Daoy (cell line): ENCODE results near the gene CBX2. TPM values are rescaled to one million over a fixed set of nuclear protein-coding genes. Genes with fewer than 3 reads are reported as not detected.
"Not testable (repeated sequence)": the region's sequence is repeated elsewhere in the genome, so short reads cannot be mapped to it uniquely, and the experiment has no call there.

Source experiments
- DNase-seq: peaks from one replicate; pipeline ENCODE4 v3.0.0-alpha.2; 2015; ENCODE audit warnings: low read depth
- total RNA-seq: library from RNA; depleted of rRNA; stranded (reverse); fragments of >200 nt; shearing (Covaris generic); gene quantifications from 2 replicates; pipeline ENCODE4 v1.2.3, GENCODE V29; 2014

Gene CBX2
- total RNA-seq, 1 experiment from 2014 or later = 18.3 TPM

- DNase-seq = no peak
Observed at GRCh38 chr17:79769570-79770506, 8.1 kb upstream of the CBX2 start.

- no peak for DNase-seq
Observed at GRCh38 chr17:79771276-79771675, 6.7 kb upstream of the CBX2 start.

- not testable (repeated sequence) for DNase-seq
Observed at GRCh38 chr17:79772726-79773125, 5.2 kb upstream of the CBX2 start.

GRCh38 chr17:79774561-79774975 is 3.4 kb upstream of the CBX2 start:
- no peak for DNase-seq

- DNase-seq = no peak
Observed at GRCh38 chr17:79775632-79776031, 2.3 kb upstream of the CBX2 start.

- no peak for DNase-seq
Observed at GRCh38 chr17:79776376-79777119, 1.4 kb upstream of the CBX2 start.

- DNase-seq = peak; percentile 77
Observed at GRCh38 chr17:79777120-79777893, 641 bp upstream of the CBX2 start.

- DNase-seq = peak; percentile 43
Observed at GRCh38 chr17:79778504-79779083, 646 bp downstream of the CBX2 start.

GRCh38 chr17:79779084-79779529 is 1.2 kb downstream of the CBX2 start:
- DNase-seq = no peak

- no peak for DNase-seq
Observed at GRCh38 chr17:79779661-79780365, 1.9 kb downstream of the CBX2 start.

- DNase-seq = no peak
Observed at GRCh38 chr17:79781012-79781650, 3.2 kb downstream of the CBX2 start.

- no peak for DNase-seq
Observed at GRCh38 chr17:79781736-79782575, 4.0 kb downstream of the CBX2 start.

- DNase-seq = no peak
Observed at GRCh38 chr17:79783891-79784290, 5.9 kb downstream of the CBX2 start.

GRCh38 chr17:79784353-79785016 is 6.5 kb downstream of the CBX2 start:
- no peak for DNase-seq

- no peak for DNase-seq
Observed at GRCh38 chr17:79785017-79785899, 7.3 kb downstream of the CBX2 start.

- DNase-seq = no peak
Observed at GRCh38 chr17:79785900-79786810, 8.2 kb downstream of the CBX2 start.
